Endothelial cell of umbilical vein (primary cell): ENCODE measurements around the gene SMIM7. TPM values are rescaled to one million over a fixed set of nuclear protein-coding genes. Genes with fewer than 3 reads are reported as not detected.

ENCODE experiments used
- BruUV-seq: library from RNA; stranded (reverse); fragments of 400-500 nt; replicated peaks from 2 replicates; lab custom pipeline; 2021; lab: Mats Ljungman, UMichigan
- CTCF ChIA-PET: fragments of 300-600, 350-600 bp; sonication (Branson Sonifier 250); formaldehyde crosslinking; loops from one replicate; lab custom pipeline; 2021; ENCODE audit warnings: antibody characterized with exemption, inconsistent platforms; lab: Charles Lee
- POLR2A ChIA-PET: fragments of 300-600, 350-600 bp; sonication (Branson Sonifier 250); formaldehyde crosslinking; loops from one replicate; lab custom pipeline; 2021; ENCODE audit warnings: antibody characterized with exemption, inconsistent platforms; lab: Charles Lee
- DNase-seq: peaks from one replicate; pipeline ENCODE4 v3.0.0-alpha.2; 2011; ENCODE audit warnings: low read depth, low spot score
- FAIRE-seq: peaks from 2 replicates; lab custom pipeline; 2011; peaks lifted over from hg19 to GRCh38; lab: Jason Lieb, UNC
- H2AFZ ChIP-seq: 2 replicates; pipeline ENCODE4 v1.6.0; 2012; ENCODE audit warnings: low read depth, low read length, control low read depth, inconsistent platforms
- H3K27ac ChIP-seq: 2 replicates; pipeline ENCODE4 v1.5.1; 2011; ENCODE audit warnings: low read depth, mild to moderate bottlenecking, control low read depth, low read length, moderate library complexity; ENCODE audit not compliant: insufficient read depth
- H3K27me3 ChIP-seq, 2 experiments: 2 replicates each; pipeline versions ENCODE4 v1.6.0 to v1.6.1; 2011; ENCODE audit warnings: low read length in 2 of 2, mixed read lengths in 1 of 2; ENCODE audit not compliant: control insufficient read depth in 2 of 2, insufficient read depth in 2 of 2
- H3K36me3 ChIP-seq, 2 experiments: 2 replicates in 1 of 2; 3 replicates in 1 of 2; pipeline ENCODE4 v1.5.1; 2011; ENCODE audit warnings: low read length in 2 of 2, mild to moderate bottlenecking in 1 of 2, moderate library complexity in 1 of 2; ENCODE audit not compliant: control insufficient read depth in 2 of 2, insufficient read depth in 2 of 2; ENCODE audit errors: extremely low read depth in 1 of 2
- H3K4me1 ChIP-seq: 3 replicates; pipeline ENCODE4 v1.5.1; 2011; ENCODE audit warnings: mild to moderate bottlenecking, low read length; ENCODE audit not compliant: control insufficient read depth, insufficient read depth; ENCODE audit errors: extremely low read depth
- H3K4me2 ChIP-seq: 2 replicates; pipeline ENCODE4 v1.6.1; 2011; ENCODE audit warnings: low read length, control low read depth, mixed read lengths; ENCODE audit not compliant: insufficient read depth
- H3K4me3 ChIP-seq, 3 experiments: fragments of 200-600 bp in 1 of 3; sonication (generic), shearing (Covaris generic) in 1 of 3; replicated peaks in 1 of 3; 2 replicates each; pipeline ENCODE4 v1.5.1; 2011 to 2016; ENCODE audit warnings: control low read depth in 3 of 3, low read length in 3 of 3, mild to moderate bottlenecking in 2 of 3, inconsistent platforms in 1 of 3, low read depth in 1 of 3, moderate library complexity in 1 of 3; ENCODE audit not compliant: insufficient read depth in 1 of 3
- H3K79me2 ChIP-seq: 2 replicates; pipeline ENCODE4 v1.6.0; 2012; ENCODE audit warnings: low read length, inconsistent platforms; ENCODE audit not compliant: control insufficient read depth, insufficient read depth
- H3K9ac ChIP-seq: replicated peaks from 2 replicates; pipeline ENCODE3; 2011; ENCODE audit warnings: low read length, control low read depth; ENCODE audit not compliant: insufficient read depth; ENCODE audit errors: extremely low read depth
- H3K9me1 ChIP-seq: replicated peaks from 3 replicates; pipeline ENCODE4 v1.6.0; 2011; ENCODE audit warnings: mild to moderate bottlenecking, low read length; ENCODE audit not compliant: control insufficient read depth, insufficient read depth; ENCODE audit errors: extremely low read depth
- H3K9me3 ChIP-seq: replicated peaks from 2 replicates; pipeline ENCODE4 v1.5.1; 2012; ENCODE audit warnings: low read length, inconsistent platforms; ENCODE audit not compliant: control insufficient read depth, insufficient read depth
- H4K20me1 ChIP-seq: replicated peaks from 2 replicates; pipeline ENCODE3; 2011; ENCODE audit warnings: mild to moderate bottlenecking, low read length; ENCODE audit not compliant: control insufficient read depth, insufficient read depth; ENCODE audit errors: extremely low read depth
- EZH2 ChIP-seq: IDR thresholded peaks from 2 replicates; pipeline ENCODE4 v1.6.1; 2012; ENCODE audit warnings: borderline replicate concordance, low read depth, mild to moderate bottlenecking, moderate library complexity, low read length, inconsistent platforms; ENCODE audit not compliant: severe bottlenecking
- FOS ChIP-seq: IDR thresholded peaks from 2 replicates; pipeline ENCODE4 v1.6.1; 2011; ENCODE audit warnings: mild to moderate bottlenecking, low read length, moderate library complexity, borderline replicate concordance; ENCODE audit not compliant: insufficient read depth
- GATA2 ChIP-seq: IDR thresholded peaks from 2 replicates; pipeline ENCODE4 v1.7.0; 2011; ENCODE audit warnings: low read depth, mild to moderate bottlenecking, moderate library complexity, mixed read lengths, low read length; ENCODE audit not compliant: insufficient read length, insufficient read depth
- JUN ChIP-seq: IDR thresholded peaks from 2 replicates; pipeline ENCODE4 v1.6.1; 2011; ENCODE audit warnings: borderline replicate concordance, low read depth; ENCODE audit not compliant: insufficient read length, insufficient read depth
- MYC ChIP-seq: IDR thresholded peaks from one replicate; pipeline ENCODE4 v1.6.1; 2011; ENCODE audit warnings: mild to moderate bottlenecking, low read depth, low read length
- dilution Hi-C: fragments of 300-500 bp; cut with MboI; formaldehyde crosslinking; loops from one replicate; pipeline ENCODE4 v1.15.0; 2019; ENCODE audit warnings: low sequenced_read_pairs; ENCODE audit not compliant: extremely low pct_ligation_motif_present
- intact Hi-C: fragments of 100-400 bp; cut with micrococcal nuclease; formaldehyde crosslinking; loops from one replicate; pipeline ENCODE4 v1.10.0; 2022
- polyA plus RNA-seq, 4 experiments: library from polyadenylated mRNA; depleted of rRNA in 3 of 4; stranded (reverse) in 3 of 4; unstranded in 1 of 4; fragments of >200 nt; gene quantifications; 2 replicates each; pipeline versions ENCODE4 v1.2.1 to v1.2.3, GENCODE V29; 2011 to 2012; ENCODE audit warnings: missing spikeins in 1 of 4
- total RNA-seq: library from RNA; stranded (reverse); gene quantifications from 2 replicates; pipeline ENCODE4 v1.2.3, GENCODE V29; 2021
- TF ChIP-seq, protein P1 (sequence below), 2 donors: IDR thresholded peaks; 1 replicate in 1 of 2; 2 replicates in 1 of 2; pipeline ENCODE4 v1.5.1; 2011; ENCODE audit warnings: low read length in 2 of 2, mild to moderate bottlenecking in 2 of 2, moderate library complexity in 2 of 2, control low read depth in 1 of 2, inconsistent platforms in 1 of 2, low read depth in 1 of 2; ENCODE audit not compliant: insufficient read depth in 1 of 2; ENCODE audit errors: extremely low read depth in 1 of 2
- TF ChIP-seq, protein P2 (sequence below): IDR thresholded peaks from 2 replicates; pipeline ENCODE4 v1.6.1; 2011; ENCODE audit not compliant: insufficient read depth, insufficient read length

Gene SMIM7
- total and polyA plus RNA-seq, 2 donors (not counting 3 experiments of a cell fraction or from before 2014, with no cell fraction given): 51.1 to 62.0 TPM

DNA sequence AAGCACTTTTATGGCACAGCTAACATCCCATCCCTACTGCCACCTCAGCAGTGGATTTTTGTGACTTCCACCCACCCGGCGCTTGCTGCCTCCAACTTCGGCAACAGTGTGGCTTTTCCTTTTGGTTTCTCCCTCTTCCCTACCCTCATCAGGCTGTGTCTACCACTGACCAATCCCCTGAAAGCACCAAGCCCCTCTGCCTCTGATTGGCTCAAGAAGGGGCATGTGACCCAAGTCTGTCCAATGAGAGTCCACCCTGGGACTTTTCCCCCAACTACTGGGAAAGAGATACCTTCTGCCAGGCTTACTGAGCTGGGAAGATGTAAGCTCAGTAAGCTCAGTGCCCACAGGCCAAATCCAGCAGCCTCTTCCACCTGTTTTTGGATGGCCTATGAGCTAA lies 5.8 kb downstream of the SMIM7 start:
- ChIA-PET POLR2A (interaction anchor here (0.9 kb wide), 1 partner anchor 12 kb away, joined by 3 read pairs; no protein-coding TSS in a partner anchor), CTCF (no interaction called here)
- H3K9me3 ChIP-seq: no peaks in the 10 kb centered on the region
- no peaks in the 10 kb centered on the region for H3K9me1 ChIP-seq
- dilution Hi-C loops: no loop called here
- H3K4me1 ChIP-seq: peaks cover 6% of the 10 kb centered on the region
- no peak overlapping the region for H3K4me3 ChIP-seq
- H3K27ac ChIP-seq: no peak overlapping the region
- H3K36me3 ChIP-seq: peaks cover 14 to 29% of the 10 kb centered on the region in 2 experiments
- H4K20me1 ChIP-seq: peaks cover 2% of the 10 kb centered on the region
- no peak for DNase-seq
- intact Hi-C loops: no loop called here
- no peak overlapping the region for H3K9ac ChIP-seq
- H3K27me3 ChIP-seq: no peaks in the 10 kb centered on the region
- H3K4me2 ChIP-seq: no peak overlapping the region
- FAIRE-seq: no peak
- TF ChIP-seq GATA2 (no peak), FOS (no peak), MYC (no peak), EZH2 (no peak), JUN (no peak)
- TF ChIP-seq, protein P1, sequence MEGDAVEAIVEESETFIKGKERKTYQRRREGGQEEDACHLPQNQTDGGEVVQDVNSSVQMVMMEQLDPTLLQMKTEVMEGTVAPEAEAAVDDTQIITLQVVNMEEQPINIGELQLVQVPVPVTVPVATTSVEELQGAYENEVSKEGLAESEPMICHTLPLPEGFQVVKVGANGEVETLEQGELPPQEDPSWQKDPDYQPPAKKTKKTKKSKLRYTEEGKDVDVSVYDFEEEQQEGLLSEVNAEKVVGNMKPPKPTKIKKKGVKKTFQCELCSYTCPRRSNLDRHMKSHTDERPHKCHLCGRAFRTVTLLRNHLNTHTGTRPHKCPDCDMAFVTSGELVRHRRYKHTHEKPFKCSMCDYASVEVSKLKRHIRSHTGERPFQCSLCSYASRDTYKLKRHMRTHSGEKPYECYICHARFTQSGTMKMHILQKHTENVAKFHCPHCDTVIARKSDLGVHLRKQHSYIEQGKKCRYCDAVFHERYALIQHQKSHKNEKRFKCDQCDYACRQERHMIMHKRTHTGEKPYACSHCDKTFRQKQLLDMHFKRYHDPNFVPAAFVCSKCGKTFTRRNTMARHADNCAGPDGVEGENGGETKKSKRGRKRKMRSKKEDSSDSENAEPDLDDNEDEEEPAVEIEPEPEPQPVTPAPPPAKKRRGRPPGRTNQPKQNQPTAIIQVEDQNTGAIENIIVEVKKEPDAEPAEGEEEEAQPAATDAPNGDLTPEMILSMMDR (IDR thresholded peaks at IDR 0.05; ENCODE audit: extremely low read depth in 1 of 2, insufficient read depth in 1 of 2, low read depth in 1 of 2, low read length in 2 of 2): no peak
- TF ChIP-seq, protein P2, sequence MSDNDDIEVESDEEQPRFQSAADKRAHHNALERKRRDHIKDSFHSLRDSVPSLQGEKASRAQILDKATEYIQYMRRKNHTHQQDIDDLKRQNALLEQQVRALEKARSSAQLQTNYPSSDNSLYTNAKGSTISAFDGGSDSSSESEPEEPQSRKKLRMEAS: peak; percentile 29
- H2AFZ ChIP-seq: no peak overlapping the region
- BruUV-seq: no TSS peak
- H3K79me2 ChIP-seq: peaks cover 22% of the 10 kb centered on the region
